ENCODE data around the gene RIN3. TPM values are rescaled to one million over a fixed set of nuclear protein-coding genes. Genes with fewer than 3 reads are reported as not detected.
A peak's percentile ranks its signal among the peaks of the same experiment; 100 is the strongest.

Gene RIN3
- total RNA-seq, 1 experiment from 2014 or later: 2.4 TPM

DNA sequence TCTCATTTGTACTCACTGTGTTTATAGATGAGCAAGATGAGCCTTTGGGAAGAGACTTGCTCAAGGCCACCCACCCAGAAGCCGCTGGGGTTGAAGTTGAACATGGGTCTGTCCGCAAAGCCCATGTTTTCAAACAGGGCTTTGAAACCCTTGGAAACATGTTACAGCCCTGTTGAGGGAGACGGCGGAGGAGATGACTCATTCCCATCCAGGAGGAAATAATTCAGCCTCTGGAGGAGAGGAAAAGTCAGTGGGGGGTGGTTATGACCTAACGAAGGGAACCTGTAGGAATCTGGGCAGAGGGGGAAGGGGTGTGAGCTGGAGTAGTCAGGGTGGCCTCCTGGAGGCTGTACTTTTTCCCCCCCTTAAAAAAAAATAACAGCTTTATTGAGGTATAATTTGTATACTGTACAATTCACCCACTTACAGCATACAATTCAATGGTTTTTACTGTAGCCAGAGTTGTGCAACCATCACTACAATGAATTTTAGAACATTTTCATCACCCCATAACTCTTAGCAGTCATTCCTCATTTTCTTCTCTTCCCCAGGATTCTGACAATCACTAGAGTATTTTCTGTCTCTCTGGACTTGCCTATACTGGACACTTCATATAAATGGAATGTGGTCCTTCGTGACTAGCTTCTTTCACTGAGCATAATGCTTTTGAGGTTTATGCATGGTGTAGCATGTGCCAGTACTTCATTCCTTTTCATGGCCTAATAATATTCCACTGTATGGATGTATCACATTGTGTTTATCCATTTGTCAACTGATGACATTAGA, 1.9 kb upstream of the RIN3 start:
- ChIA-PET CTCF (no interaction called here), POLR2A (ENCODE audit: low non-redundant PET) (no interaction called here)
- Histone ChIP-seq H3K9me3 (ENCODE audit: low read depth, low read length, poor library complexity, severe bottlenecking) (no peaks in the 10 kb centered on the region), H3K36me3 (ENCODE audit: insufficient read depth, low read length, poor library complexity, severe bottlenecking) (no peaks in the 10 kb centered on the region), H3K27ac (ENCODE audit: low read depth, low read length, poor library complexity, severe bottlenecking) (no peak overlapping the region), H3K4me1 (ENCODE audit: insufficient read depth, low read length, poor library complexity, severe bottlenecking) (no peaks in the 10 kb centered on the region), H3K27me3 (replicated peaks; ENCODE audit: insufficient read depth, low read depth, low read length, poor library complexity) (no peaks in the 10 kb centered on the region), H3K4me3 (ENCODE audit: low read depth, low read length, poor library complexity, severe bottlenecking) (no peak overlapping the region)
- no peak for TF ChIP-seq EZH2 (IDR thresholded peaks at IDR 0.05; ENCODE audit: borderline replicate concordance, low read depth, low read length, poor library complexity, severe bottlenecking)
- TF ChIP-seq, protein P1, sequence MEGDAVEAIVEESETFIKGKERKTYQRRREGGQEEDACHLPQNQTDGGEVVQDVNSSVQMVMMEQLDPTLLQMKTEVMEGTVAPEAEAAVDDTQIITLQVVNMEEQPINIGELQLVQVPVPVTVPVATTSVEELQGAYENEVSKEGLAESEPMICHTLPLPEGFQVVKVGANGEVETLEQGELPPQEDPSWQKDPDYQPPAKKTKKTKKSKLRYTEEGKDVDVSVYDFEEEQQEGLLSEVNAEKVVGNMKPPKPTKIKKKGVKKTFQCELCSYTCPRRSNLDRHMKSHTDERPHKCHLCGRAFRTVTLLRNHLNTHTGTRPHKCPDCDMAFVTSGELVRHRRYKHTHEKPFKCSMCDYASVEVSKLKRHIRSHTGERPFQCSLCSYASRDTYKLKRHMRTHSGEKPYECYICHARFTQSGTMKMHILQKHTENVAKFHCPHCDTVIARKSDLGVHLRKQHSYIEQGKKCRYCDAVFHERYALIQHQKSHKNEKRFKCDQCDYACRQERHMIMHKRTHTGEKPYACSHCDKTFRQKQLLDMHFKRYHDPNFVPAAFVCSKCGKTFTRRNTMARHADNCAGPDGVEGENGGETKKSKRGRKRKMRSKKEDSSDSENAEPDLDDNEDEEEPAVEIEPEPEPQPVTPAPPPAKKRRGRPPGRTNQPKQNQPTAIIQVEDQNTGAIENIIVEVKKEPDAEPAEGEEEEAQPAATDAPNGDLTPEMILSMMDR (conservative IDR thresholded peaks at IDR 0.05; ENCODE audit: low read depth, low read length): no peak
- no TSS peak for BruUV-seq (replicated peaks)
- peak; percentile 64 for DNase-seq (ENCODE audit: low spot score)
- intact Hi-C loops (cut with micrococcal nuclease; ENCODE audit: unreplicated experiment): no loop called here

GRCh38 chr14:92512807-92513203, 776 bp upstream of the RIN3 start:
- no peak for DNase-seq (ENCODE audit: low spot score)
- Histone ChIP-seq H3K36me3 (ENCODE audit: insufficient read depth, low read length, poor library complexity, severe bottlenecking) (no peaks in the 10 kb centered on the region), H3K27ac (ENCODE audit: low read depth, low read length, poor library complexity, severe bottlenecking) (no peak overlapping the region), H3K27me3 (replicated peaks; ENCODE audit: insufficient read depth, low read depth, low read length, poor library complexity) (no peaks in the 10 kb centered on the region), H3K4me3 (ENCODE audit: low read depth, low read length, poor library complexity, severe bottlenecking) (peak overlapping the region; percentile 52), H3K4me1 (ENCODE audit: insufficient read depth, low read length, poor library complexity, severe bottlenecking) (no peaks in the 10 kb centered on the region), H3K9me3 (ENCODE audit: low read depth, low read length, poor library complexity, severe bottlenecking) (no peaks in the 10 kb centered on the region)
- intact Hi-C loops (cut with micrococcal nuclease; ENCODE audit: unreplicated experiment): no loop called here
- TF ChIP-seq, protein P1 (conservative IDR thresholded peaks at IDR 0.05; ENCODE audit: low read depth, low read length): no peak
- TF ChIP-seq EZH2 (IDR thresholded peaks at IDR 0.05; ENCODE audit: borderline replicate concordance, low read depth, low read length, poor library complexity, severe bottlenecking): no peak
- CTCF ChIA-PET: no interaction called here
- no TSS peak for BruUV-seq (replicated peaks)
- POLR2A ChIA-PET (ENCODE audit: low non-redundant PET): no interaction called here

DNA sequence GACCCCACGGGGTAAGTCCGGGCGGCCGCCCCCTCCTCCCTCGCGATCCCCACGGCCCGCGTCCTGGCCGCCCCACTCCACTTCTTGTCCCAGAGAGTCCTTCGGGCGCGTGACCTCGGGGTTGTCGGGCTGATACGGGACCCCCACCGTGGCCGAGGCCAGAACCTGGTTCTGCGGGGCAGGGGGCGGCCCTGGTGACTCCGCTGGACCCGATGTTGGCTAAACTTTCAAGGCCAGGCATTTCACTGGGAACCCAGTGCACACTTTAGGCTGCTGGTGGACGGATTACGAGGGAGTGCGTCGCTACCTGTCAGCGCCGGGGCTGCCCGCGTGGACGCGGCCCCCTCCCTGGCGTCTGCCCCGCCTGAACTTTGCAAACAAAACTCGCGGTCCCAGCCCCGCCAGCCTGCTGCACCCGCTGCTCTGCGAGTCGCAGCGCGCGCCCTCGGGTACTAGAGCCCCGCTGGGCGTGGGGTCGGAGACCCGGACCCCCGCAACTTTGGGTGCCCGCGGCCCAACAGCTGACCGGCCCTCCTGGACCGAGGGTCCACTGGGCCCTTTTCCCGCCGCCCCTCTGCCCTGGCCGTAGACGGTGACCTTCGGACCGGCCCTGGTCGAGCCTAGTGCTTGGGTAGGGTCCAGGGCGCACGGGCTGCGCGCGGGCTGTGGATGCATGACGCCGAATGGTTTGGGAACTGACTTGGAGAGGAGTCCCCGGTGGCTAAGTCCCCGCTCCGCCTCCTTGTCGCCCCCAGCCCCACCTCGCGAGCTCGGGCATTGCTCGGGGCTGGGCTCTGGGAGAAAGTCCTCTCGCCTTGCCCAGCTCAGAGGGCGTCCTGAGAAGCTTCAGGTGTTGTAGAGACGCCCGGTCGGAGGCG, 624 bp downstream of the RIN3 start:
- no peak for DNase-seq (ENCODE audit: low spot score)
- BruUV-seq (replicated peaks): no TSS peak
- CTCF ChIA-PET: no interaction called here

More for the DNA sequence above, 624 bp downstream of the RIN3 start:
- intact Hi-C loops (cut with micrococcal nuclease; ENCODE audit: unreplicated experiment): no loop called here
- no peak overlapping the region for H3K27ac ChIP-seq (ENCODE audit: low read depth, low read length, poor library complexity, severe bottlenecking)
- POLR2A ChIA-PET (ENCODE audit: low non-redundant PET): interaction anchor here (0.7 kb wide), 1 partner anchor 381 kb away, joined by 3 read pairs; no protein-coding TSS in a partner anchor
- H3K27me3 ChIP-seq (replicated peaks; ENCODE audit: insufficient read depth, low read depth, low read length, poor library complexity): no peaks in the 10 kb centered on the region
- H3K4me3 ChIP-seq (ENCODE audit: low read depth, low read length, poor library complexity, severe bottlenecking): peak overlapping the region; percentile 52
- H3K36me3 ChIP-seq (ENCODE audit: insufficient read depth, low read length, poor library complexity, severe bottlenecking): no peaks in the 10 kb centered on the region
- no peaks in the 10 kb centered on the region for H3K4me1 ChIP-seq (ENCODE audit: insufficient read depth, low read length, poor library complexity, severe bottlenecking)
- no peak for TF ChIP-seq EZH2 (IDR thresholded peaks at IDR 0.05; ENCODE audit: borderline replicate concordance, low read depth, low read length, poor library complexity, severe bottlenecking)
- TF ChIP-seq, protein P1 (conservative IDR thresholded peaks at IDR 0.05; ENCODE audit: low read depth, low read length): no peak
- no peaks in the 10 kb centered on the region for H3K9me3 ChIP-seq (ENCODE audit: low read depth, low read length, poor library complexity, severe bottlenecking)
